Activated naive CD4-positive, alpha-beta T cell treated with anti-CD3 and anti-CD28 coated beads, Interleukin-2, amount 10 ng/mL, durations not matched to agents 7 days and 5 days (primary cell): ENCODE results near the gene LY6G5C.

ENCODE experiments used
- CTCF ChIA-PET: fragments of 350-600 bp; sonication (Branson Sonifier 250); formaldehyde crosslinking; loops from one replicate; lab custom pipeline; 2021; ENCODE audit warnings: antibody characterized with exemption; lab: Charles Lee
- DNase-seq: peaks from one replicate; pipeline ENCODE4 v3.0.0-alpha.2; 2020
- H3K27ac Mint-ChIP-seq: one replicate; pipeline ENCODE4 v1.8.0; 2021; ENCODE audit warnings: mild to moderate bottlenecking, moderate library complexity, mixed read lengths
- H3K27me3 Mint-ChIP-seq: one replicate; pipeline ENCODE4 v1.8.0; 2021; ENCODE audit warnings: mild to moderate bottlenecking, mixed read lengths
- H3K36me3 Mint-ChIP-seq: one replicate; pipeline ENCODE4 v1.8.0; 2021; ENCODE audit warnings: mixed read lengths
- H3K4me1 Mint-ChIP-seq: one replicate; pipeline ENCODE4 v1.8.0; 2021; ENCODE audit warnings: mixed read lengths
- H3K4me3 Mint-ChIP-seq: one replicate; pipeline ENCODE4 v1.8.0; 2021; ENCODE audit warnings: mild to moderate bottlenecking, moderate library complexity, mixed read lengths
- H3K9me3 Mint-ChIP-seq: one replicate; pipeline ENCODE4 v1.8.0; 2021; ENCODE audit warnings: mixed read lengths

LY6G5C gene

DNA sequence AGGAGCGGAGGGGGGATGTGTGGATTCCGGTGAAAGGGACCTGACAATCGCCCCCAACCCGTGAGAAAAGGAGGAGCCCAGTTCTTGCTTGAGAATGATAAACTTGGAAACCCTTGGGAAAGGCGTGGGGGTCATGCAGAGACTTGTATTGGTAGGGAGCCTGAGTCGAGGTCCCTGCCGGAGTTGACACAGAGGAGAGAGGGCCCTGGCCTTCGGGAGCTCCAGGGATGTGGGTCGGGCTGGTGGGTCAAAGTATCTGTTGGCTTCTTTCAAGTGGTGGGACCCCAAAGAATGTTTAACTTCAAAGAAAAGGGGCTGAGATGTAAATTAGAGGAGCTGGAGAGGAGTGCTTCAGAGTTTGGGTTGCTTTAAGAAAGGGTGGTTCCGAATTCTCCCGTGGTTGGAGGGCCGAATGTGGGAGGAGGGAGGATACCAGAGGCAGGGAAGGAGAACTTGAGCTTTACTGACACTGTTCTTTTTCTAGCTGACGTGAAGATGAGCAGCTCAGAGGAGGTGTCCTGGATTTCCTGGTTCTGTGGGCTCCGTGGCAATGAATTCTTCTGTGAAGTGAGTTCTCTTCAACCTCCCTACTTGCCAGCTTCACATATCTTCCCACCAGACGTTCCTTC, 14.4 kb downstream of the LY6G5C start:
- Mint-ChIP-seq H3K36me3 (peaks cover 77% of the 10 kb centered on the region), H3K27me3 (no peaks in the 10 kb centered on the region), H3K27ac (peak overlapping the region; percentile 98), H3K4me3 (peak overlapping the region; percentile 100), H3K9me3 (no peaks in the 10 kb centered on the region), H3K4me1 (peaks cover 73% of the 10 kb centered on the region)
- DNase-seq = no peak
- CTCF ChIA-PET = interaction anchor here (0.9 to 1.1 kb wide), 3 partner anchors 72 to 125 kb away, joined by 3 to 4 read pairs (median 3); no protein-coding TSS in a partner anchor

DNA sequence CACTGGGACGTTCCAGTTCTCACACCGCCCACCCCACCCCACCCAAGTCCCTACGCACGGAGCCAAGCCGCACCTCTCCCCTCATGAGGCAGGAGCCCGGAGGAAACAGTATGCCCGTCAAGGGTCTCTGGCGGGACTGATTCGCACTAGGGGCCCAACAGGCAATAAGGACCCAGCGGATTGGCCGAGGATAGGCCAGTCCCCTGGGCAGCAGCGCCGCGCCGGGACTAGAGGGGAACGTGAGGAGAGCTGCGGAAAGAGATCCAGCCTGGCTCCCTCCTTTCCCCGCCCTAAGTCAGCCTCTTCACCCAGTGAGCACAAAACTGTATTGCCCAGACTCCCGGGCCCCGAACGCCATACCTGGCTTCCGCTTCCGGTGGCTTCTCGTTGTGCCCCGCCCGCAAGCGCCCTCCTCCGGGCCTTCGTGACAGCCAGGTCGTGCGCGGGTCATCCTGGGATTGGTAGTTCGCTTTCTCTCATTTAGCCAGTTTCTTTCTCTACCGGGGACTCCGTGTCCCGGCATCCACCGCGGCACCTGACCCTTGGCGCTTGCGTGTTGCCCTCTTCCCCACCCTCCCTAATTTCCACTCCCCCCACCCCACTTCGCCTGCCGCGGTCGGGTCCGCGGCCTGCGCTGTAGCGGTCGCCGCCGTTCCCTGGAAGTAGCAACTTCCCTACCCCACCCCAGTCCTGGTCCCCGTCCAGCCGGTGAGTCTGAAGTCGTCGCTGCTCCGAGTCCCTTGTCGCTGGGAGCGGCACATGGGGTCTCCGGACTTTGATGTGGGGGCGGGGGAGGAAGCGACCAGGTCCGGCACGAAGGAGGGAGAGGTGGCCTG, 15.1 kb downstream of the LY6G5C start, which contains the start of gene CSNK2B:
CSNK2B (plus strand) TSS at position 580 of the 836 bp plus-strand sequence. CDS start 752 bp downstream, outside the sequence.
- no peaks in the 10 kb centered on the region for H3K27me3 Mint-ChIP-seq
- DNase-seq = peak; percentile 99
- no peaks in the 10 kb centered on the region for H3K9me3 Mint-ChIP-seq
- peaks cover 81% of the 10 kb centered on the region for H3K4me1 Mint-ChIP-seq
- peaks cover 73% of the 10 kb centered on the region for H3K36me3 Mint-ChIP-seq
- H3K27ac Mint-ChIP-seq = peak within 1 kb of the TSS; percentile 98
- peak within 1 kb of the TSS; percentile 100 for H3K4me3 Mint-ChIP-seq
- CTCF ChIA-PET = interaction anchor here (0.9 to 1.7 kb wide), 3 partner anchors 12 to 73 kb away, joined by 3 to 9 read pairs (median 3); no protein-coding TSS in a partner anchor

DNA sequence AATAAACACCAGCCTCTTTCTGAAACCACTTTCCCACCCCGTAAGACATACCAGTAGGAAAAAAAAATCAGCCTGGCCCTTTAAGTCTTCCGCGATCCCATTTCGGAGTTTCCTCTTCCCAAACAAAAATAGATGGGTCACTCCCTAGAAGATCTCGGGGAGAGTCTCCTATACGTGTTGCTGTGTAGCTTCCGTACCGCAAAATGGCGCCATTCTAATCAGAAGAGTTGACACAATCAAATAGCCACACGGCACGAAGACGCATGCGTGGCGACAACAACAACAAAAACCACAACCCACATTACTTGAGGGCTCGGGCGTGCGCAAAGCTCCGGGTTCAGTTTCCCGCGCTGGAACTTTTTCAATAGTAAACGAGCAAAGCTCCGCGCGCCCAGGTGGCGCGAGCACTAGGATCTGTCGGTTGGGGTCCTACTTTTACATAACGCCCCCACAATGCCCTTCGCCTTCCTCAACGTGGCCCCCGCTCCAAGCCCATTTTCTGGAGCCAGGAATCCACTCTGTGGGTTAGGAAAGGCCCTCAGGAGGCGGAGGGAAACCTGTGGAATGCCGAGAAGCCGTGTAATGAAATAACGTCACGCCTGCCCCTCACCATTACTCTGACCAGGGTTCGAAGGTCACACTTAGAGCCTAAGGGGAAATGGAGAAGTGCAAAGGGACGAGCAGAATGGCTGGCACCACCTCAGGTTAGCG, 15.9 kb downstream of the LY6G5C start, which contains the start of gene GPANK1:
GPANK1 (minus strand) TSS at position 208 of the 711 bp plus-strand sequence. CDS start 519 bp downstream, outside the sequence.
- H3K27me3 Mint-ChIP-seq = no peaks in the 10 kb centered on the region
- peak; percentile 94 for DNase-seq
- H3K9me3 Mint-ChIP-seq = no peaks in the 10 kb centered on the region
- peak within 1 kb of the TSS; percentile 98 for H3K27ac Mint-ChIP-seq
- CTCF ChIA-PET = interaction anchor here (0.7 to 1.7 kb wide), 5 partner anchors 11 to 105 kb away, joined by 3 to 9 read pairs (median 3); no protein-coding TSS in a partner anchor
- peaks cover 70% of the 10 kb centered on the region for H3K36me3 Mint-ChIP-seq
- H3K4me1 Mint-ChIP-seq = peaks cover 82% of the 10 kb centered on the region
- peak within 1 kb of the TSS; percentile 100 for H3K4me3 Mint-ChIP-seq

DNA sequence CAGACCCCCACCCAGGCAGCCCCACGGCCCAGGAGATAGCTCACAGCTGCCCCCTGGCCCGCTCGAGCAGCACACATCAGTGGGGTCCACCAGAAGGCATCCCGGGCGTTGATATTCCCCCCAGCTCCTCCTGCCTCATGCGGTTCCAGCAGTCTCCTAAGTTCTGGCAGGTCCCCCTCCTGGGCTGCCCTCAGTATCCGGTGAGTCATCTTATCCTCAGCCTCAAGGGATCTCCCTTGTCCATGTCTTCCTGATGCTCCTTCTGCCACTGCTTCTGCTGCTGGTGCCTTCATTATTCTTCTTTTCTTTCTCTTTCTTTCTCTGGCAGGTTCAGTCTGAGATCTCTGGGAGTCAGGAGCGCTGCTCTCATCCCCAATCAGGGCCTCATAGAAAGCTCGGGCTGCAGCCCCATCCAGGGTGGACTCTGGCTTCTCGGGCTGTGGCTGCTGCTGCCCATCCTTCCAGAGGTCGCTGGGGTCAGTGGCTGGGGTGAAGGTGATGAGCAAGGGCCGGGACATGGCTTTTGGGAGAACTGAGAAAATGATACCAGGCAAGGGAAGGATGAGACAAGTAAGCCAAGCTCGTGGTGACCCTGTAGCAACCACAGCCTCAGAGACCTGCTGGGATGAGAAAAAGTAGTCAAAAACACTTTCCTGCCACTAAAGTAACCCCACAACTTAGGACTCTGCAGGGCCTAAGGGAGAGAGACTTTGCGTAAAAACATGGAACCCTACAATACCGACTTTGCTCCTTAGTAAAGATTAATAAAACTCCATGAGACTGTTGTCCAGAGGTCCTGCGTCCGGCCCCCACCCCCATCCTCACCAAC, 16.7 kb downstream of the LY6G5C start:
- Mint-ChIP-seq H3K27ac (peak overlapping the region; percentile 98), H3K27me3 (no peaks in the 10 kb centered on the region), H3K36me3 (peaks cover 69% of the 10 kb centered on the region), H3K9me3 (no peaks in the 10 kb centered on the region), H3K4me1 (peaks cover 87% of the 10 kb centered on the region), H3K4me3 (peak overlapping the region; percentile 100)
- DNase-seq = peak; percentile 31
- CTCF ChIA-PET = interaction anchor here (0.5 to 1.7 kb wide), 10 partner anchors 10 to 198 kb away, joined by 3 to 9 read pairs (median 3); partner anchors contain the start of gene BAG6

DNA sequence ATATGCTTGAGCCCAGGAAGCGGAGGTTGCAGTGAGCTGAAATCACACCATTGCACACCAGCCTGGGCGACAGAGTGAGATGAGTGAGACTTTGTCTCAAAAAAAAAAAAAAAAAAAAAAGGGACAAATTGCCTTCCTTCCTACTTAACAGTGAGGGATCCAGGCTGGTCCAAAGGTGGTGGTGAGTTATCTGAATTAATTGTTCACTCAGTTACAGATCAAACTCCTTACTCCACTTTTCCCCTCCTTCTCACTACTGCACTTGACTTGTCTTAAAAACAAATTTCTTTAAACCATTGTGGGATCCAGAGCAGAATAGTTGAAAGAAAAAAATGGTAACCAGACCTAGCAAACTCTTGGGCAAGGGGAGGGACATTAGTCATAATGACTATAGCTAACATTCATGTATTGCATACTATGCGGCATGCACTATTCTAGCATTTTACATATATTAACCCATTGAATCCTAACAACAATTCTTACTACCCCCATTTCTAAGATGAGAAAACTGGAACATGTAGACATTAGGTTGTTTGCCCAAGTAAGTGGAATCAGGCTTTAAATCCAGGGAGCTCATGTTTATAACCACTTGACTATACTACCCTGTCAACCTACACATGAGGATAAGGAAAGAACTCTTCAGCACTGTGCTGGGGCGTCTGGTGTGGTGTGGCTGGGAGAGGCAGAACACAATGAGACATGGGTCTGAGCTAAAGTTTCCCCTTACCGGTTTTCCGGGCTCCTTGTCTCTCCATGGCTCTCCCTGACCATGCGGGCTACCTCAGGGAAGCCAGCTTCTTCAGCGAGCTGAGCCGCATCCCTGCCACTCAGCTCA, 17.5 kb downstream of the LY6G5C start:
- H3K4me1 Mint-ChIP-seq = peaks cover 89% of the 10 kb centered on the region
- peak overlapping the region; percentile 100 for H3K4me3 Mint-ChIP-seq
- CTCF ChIA-PET = interaction anchor here (0.5 to 1.1 kb wide), 4 partner anchors 11 to 155 kb away, joined by 3 to 8 read pairs (median 4); partner anchors contain the start of gene BAG6
- H3K27ac Mint-ChIP-seq = peak overlapping the region; percentile 98
- H3K9me3 Mint-ChIP-seq = no peaks in the 10 kb centered on the region
- H3K27me3 Mint-ChIP-seq = no peaks in the 10 kb centered on the region
- peaks cover 67% of the 10 kb centered on the region for H3K36me3 Mint-ChIP-seq
- DNase-seq = no peak

DNA sequence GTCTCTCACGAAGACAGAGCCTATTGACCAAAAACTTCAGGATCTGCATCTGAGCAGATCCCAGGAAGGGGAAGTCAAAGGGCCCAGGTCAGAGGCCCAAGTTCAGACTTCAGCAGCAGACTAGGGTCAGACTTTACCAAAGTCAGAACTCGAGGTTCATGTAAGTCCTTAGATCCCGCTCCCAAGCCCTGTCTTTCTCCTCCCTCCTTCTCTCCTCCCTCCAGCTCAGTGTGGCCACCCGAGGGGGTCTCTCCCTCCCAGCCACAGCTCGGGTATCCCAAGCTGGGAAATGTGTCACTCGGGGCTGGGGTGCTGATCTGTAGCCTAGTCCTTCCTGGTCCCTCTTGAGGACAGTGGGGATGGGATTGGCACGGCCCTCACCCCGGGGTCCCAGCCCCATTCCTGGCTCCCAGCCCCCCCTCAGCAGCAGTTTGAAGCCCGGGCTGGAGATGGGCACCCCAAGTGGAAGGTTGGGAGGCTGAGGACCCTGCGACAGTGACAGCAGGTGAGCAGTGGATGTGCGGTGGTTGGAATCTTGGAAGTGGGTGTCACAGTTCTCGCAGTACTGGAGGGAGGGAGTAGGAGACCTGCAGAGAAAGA, 18.6 kb downstream of the LY6G5C start:
- no peaks in the 10 kb centered on the region for H3K9me3 Mint-ChIP-seq
- no peak for DNase-seq
- H3K27ac Mint-ChIP-seq = peak overlapping the region; percentile 70
- H3K36me3 Mint-ChIP-seq = peaks cover 66% of the 10 kb centered on the region
- CTCF ChIA-PET = interaction anchor here (0.7 kb wide), 1 partner anchor 232 kb away, joined by 3 read pairs; no protein-coding TSS in a partner anchor
- peak overlapping the region; percentile 41 for H3K4me3 Mint-ChIP-seq
- peaks cover 89% of the 10 kb centered on the region for H3K4me1 Mint-ChIP-seq
- H3K27me3 Mint-ChIP-seq = no peaks in the 10 kb centered on the region

DNA sequence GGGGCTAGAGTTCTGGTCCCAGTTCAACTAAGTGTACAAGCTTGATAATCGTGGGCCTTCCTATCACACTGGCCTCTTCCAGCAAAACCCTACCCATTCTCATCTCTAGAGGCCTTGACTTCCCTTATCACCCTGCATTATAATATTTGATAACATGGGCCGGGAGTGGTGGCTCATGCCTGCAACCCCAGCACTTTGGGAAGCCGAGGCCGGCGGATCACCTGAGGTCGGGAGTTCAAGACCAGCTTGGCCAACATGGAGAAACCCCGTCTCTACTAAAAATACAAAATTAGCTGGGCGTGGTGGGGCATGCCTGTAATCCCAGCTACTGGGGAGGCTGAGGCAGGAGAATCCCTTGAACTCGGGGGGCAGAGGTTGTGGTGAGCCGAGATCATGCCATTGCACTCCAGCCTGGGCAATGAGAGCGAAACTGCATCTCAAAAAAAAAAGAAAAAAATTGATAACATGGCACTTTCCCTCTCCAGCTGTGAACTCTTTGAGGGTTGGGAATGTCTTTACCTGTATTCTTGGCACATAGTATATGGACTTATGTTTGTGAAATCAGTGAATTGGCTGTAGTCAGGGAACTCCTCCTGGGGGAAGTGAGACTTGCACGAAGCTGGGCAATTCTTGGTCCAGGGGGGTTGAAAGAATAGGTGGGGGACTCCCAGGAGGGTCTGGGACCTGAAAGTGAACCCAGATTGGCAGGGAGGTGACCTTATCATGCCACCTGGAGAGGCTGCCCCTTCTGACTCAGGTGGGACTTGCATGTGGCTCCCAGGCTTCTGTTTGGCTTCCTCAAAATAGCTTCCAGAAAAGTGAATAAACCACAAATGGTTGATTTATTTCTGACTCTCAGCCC, 19.4 kb downstream of the LY6G5C start:
- Mint-ChIP-seq H3K4me3 (peak overlapping the region; percentile 90), H3K27me3 (no peaks in the 10 kb centered on the region), H3K27ac (peak overlapping the region; percentile 76), H3K36me3 (peaks cover 65% of the 10 kb centered on the region), H3K9me3 (no peaks in the 10 kb centered on the region), H3K4me1 (peaks cover 85% of the 10 kb centered on the region)
- no peak for DNase-seq
- CTCF ChIA-PET = interaction anchor here (0.6 to 1.5 kb wide), 3 partner anchors 168 to 1640 kb away, joined by 3 to 4 read pairs (median 3); no protein-coding TSS in a partner anchor

DNA sequence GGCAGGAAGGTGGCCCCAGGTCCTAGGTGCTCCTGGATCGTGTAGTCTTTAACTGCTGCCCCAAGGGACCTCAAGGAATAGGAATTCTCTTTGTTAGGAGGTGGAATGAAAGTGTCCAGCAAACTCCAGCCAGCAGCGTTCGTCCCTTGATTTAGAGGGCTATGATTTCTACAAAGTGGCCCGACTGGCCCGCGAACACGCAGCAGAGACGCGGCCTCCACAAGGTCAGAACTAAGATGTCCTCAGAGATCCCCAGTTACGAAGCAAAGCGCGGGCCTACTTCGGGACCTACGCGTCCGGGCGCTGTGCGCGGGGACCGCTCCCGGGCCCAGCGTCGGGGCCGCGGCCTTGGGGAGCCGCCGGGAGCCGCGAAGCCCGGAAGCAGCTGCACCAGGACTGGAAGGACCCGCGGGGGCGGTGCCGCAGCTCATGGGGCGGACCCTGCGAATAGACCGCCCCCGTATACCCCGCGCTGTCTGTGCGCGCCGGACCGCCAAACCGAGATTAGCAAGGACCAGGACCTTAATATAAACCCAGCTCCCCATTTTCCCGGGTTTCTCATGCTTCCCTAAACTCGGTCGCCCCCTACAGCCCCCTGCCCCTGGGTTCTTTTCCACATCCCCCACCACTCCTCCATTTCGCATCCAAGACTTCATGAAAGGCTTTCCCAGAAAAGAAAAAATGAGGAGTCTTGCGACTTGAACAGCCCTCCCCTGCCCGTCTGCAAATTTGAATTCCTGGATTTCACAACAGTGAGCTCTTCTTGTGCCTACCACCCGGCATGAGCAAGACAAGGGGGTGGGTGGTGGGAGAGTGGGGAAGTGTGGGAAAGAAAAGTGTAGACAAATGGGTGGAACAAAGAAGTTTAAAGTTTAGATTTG, 20.2 kb downstream of the LY6G5C start, which contains the start of gene C6orf47:
C6orf47 (minus strand) TSS at position 398 of the 881 bp plus-strand sequence. CDS start 831 bp downstream, outside the sequence.
- peak within 1 kb of the TSS; percentile 90 for H3K4me3 Mint-ChIP-seq
- DNase-seq = peak; percentile 84
- peaks cover 67% of the 10 kb centered on the region for H3K36me3 Mint-ChIP-seq
- peaks cover 85% of the 10 kb centered on the region for H3K4me1 Mint-ChIP-seq
- no peaks in the 10 kb centered on the region for H3K27me3 Mint-ChIP-seq
- no peaks in the 10 kb centered on the region for H3K9me3 Mint-ChIP-seq
- peak within 1 kb of the TSS; percentile 92 for H3K27ac Mint-ChIP-seq
- CTCF ChIA-PET = interaction anchor here (1.5 kb wide), 1 partner anchor 169 kb away, joined by 4 read pairs; no protein-coding TSS in a partner anchor

DNA sequence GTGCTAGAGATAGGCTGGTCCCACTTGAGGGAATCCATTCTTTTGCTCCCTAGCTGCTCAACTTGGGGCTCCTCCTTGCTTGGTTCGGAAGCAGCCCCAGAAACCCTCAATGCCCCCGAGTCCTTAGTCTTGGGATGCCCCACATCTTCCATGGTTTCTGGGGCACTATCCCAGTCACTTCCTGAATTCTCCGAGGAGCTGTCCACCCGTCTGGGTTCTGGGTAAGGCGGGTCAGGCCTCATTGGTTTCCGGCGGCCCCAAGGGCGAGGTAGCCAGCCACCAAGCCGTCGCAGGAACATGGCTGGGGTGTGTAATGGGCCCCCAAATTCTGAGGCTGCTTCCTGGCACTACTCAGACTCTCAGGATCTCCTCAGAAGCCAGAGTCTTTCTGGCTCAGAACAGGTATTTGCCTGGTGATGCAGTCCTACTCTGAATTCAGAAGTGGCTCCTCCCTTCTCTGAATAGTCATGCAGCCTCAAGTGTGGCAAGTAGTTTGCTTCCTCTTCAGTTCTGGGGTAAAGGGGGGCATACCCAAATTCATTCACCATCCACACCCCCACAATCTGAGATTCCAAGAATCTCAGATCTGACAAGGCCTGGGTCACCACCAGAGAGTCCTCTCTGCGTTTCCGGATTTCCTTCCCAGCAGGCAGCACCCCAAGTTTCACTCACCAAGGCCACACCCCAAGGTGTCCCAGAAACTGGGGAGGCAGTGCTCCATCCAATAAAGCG, 21.1 kb downstream of the LY6G5C start:
- H3K4me1 Mint-ChIP-seq = peaks cover 92% of the 10 kb centered on the region
- peak overlapping the region; percentile 92 for H3K27ac Mint-ChIP-seq
- no peaks in the 10 kb centered on the region for H3K27me3 Mint-ChIP-seq
- H3K36me3 Mint-ChIP-seq = peaks cover 72% of the 10 kb centered on the region
- peak overlapping the region; percentile 90 for H3K4me3 Mint-ChIP-seq
- DNase-seq = peak; percentile 62
- CTCF ChIA-PET = interaction anchor here (0.8 to 1.5 kb wide), 3 partner anchors 170 to 260 kb away, joined by 3 to 4 read pairs (median 3); no protein-coding TSS in a partner anchor
- H3K9me3 Mint-ChIP-seq = no peaks in the 10 kb centered on the region
